A549 treated with DMSO at 1 μM for 4 hours (cell line): ENCODE data around the gene LLPH. TPM values are rescaled to one million over a fixed set of nuclear protein-coding genes. Genes with fewer than 3 reads are reported as not detected.

Experiments
- total RNA-seq: library from RNA; stranded (reverse); fragments of 200-300 nt; extraction: Qiagen RNA extraction; gene quantifications from 5 replicates; pipeline ENCODE4 v1.2.3, GENCODE V29; 2022; ENCODE audit warnings: low read depth

The LLPH gene
- 52.6 to 63.0 TPM (median 58.2 TPM) in 5 replicates for total RNA-seq

GRCh38 chr12:66130267-66131066, at the start of gene LLPH:
Gene LLPH (minus strand): TSS chr12:66130750. CDS start chr12:66129106, 1,644 bp downstream.

GRCh38 chr12:66169221-66170170, 38.9 kb upstream of the LLPH start, which contains the start of gene TMBIM4:
Gene TMBIM4 (minus strand): TSS chr12:66169996. CDS start chr12:66169951, 45 bp downstream.

Other genes starting within 250 kb of the LLPH start
- 51.2 to 60.9 TPM (median 56.4 TPM) in 5 replicates for gene TMBIM4, start 39.2 kb upstream of the LLPH start, total RNA-seq
- gene IRAK3, start 58.5 kb upstream of the LLPH start, total RNA-seq: 0.05 to 0.09 TPM (median 0.08 TPM) in 5 replicates
- 1.4 to 2.1 TPM (median 1.8 TPM) in 5 replicates for gene HELB, start 171.7 kb upstream of the LLPH start, total RNA-seq